Neutrophil (primary cell): ENCODE results near the gene ICAM3.
A peak's percentile ranks its signal among the peaks of the same experiment; 100 is the strongest.
"Not testable (repeated sequence)": the region's sequence is repeated elsewhere in the genome, so short reads cannot be mapped to it uniquely, and the experiment has no call there.

Experiments used
- H3K27ac ChIP-seq: fragments of 200-600 bp; sonication (generic); 2 replicates; pipeline ENCODE4 v1.5.1; 2016; ENCODE audit warnings: mild to moderate bottlenecking, moderate library complexity
- H3K27me3 ChIP-seq: fragments of 200-600 bp; sonication (generic); 2 replicates; pipeline ENCODE4 v1.6.0; 2016; ENCODE audit warnings: mild to moderate bottlenecking
- H3K36me3 ChIP-seq: fragments of 200-600 bp; sonication (generic); 2 replicates; pipeline ENCODE4 v1.5.1; 2017
- H3K4me1 ChIP-seq, 2 experiments: fragments of 200-600 bp in 1 of 2; sonication (generic) in 1 of 2; 1 replicate in 1 of 2; 2 replicates in 1 of 2; pipeline versions ENCODE4 v1.5.1 to v1.6.1; 2013 to 2016; ENCODE audit warnings: low read depth in 1 of 2, low read length in 1 of 2, mild to moderate bottlenecking in 1 of 2, moderate library complexity in 1 of 2; ENCODE audit not compliant: control insufficient read depth in 1 of 2, insufficient read depth in 1 of 2
- H3K4me3 ChIP-seq, 2 experiments: fragments of 200-600 bp in 1 of 2; sonication (generic) in 1 of 2; 1 replicate in 1 of 2; 2 replicates in 1 of 2; pipeline ENCODE4 v1.5.1; 2013 to 2016; ENCODE audit warnings: low read depth in 1 of 2, low read length in 1 of 2, mild to moderate bottlenecking in 1 of 2, moderate library complexity in 1 of 2
- H3K9me3 ChIP-seq: fragments of 200-600 bp; sonication (generic); 2 replicates; pipeline ENCODE4 v1.5.1; 2016
- TF ChIP-seq, protein P1 (sequence below): fragments of 200-600 bp; sonication (generic); IDR thresholded peaks from 2 replicates; pipeline ENCODE4 v1.5.1; 2016; ENCODE audit warnings: antibody characterized with exemption

ICAM3 gene, protein sequence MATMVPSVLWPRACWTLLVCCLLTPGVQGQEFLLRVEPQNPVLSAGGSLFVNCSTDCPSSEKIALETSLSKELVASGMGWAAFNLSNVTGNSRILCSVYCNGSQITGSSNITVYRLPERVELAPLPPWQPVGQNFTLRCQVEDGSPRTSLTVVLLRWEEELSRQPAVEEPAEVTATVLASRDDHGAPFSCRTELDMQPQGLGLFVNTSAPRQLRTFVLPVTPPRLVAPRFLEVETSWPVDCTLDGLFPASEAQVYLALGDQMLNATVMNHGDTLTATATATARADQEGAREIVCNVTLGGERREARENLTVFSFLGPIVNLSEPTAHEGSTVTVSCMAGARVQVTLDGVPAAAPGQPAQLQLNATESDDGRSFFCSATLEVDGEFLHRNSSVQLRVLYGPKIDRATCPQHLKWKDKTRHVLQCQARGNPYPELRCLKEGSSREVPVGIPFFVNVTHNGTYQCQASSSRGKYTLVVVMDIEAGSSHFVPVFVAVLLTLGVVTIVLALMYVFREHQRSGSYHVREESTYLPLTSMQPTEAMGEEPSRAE

DNA sequence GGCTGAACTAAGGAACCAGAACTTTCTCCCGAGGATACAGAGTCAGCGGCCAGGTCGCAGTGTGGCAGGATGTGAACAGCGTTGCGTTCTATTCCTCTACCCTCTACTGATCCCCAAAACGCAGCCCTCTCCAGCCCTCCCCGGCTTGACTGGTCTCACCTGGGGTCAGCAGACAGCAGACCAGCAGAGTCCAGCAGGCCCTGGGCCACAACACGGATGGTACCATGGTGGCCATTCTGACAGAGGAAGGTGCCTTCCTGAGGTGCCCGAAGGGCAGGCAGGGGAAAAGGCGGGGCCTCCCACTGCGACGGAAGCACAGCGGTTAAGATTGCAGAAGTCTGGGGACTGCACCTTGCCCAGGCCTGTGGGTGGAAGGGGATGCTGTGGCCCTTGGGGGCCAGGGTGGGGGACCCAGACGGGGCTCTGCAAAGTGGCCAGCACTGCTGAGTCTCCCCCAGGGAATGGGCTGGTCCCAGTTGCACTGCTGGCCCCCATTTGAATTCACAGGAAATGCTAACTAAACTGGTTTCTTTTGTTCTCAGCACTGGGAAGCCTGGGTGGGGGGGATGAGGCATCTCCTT lies at the start of gene ICAM3:
TSS of gene ICAM3 (minus strand) at position 245 of the 581 bp plus-strand sequence. CDS start at position 235, 10 bp downstream.
- H3K27me3 ChIP-seq = no peaks in the 10 kb centered on the region
- no peaks in the 10 kb centered on the region for H3K9me3 ChIP-seq
- H3K4me3 ChIP-seq = peak within 1 kb of the TSS; percentile 81 to 97
- peaks cover 55 to 68% of the 10 kb centered on the region in 2 experiments for H3K4me1 ChIP-seq
- H3K36me3 ChIP-seq = peaks cover 34% of the 10 kb centered on the region
- peak within 1 kb of the TSS; percentile 96 for H3K27ac ChIP-seq
- TF ChIP-seq, protein P1, sequence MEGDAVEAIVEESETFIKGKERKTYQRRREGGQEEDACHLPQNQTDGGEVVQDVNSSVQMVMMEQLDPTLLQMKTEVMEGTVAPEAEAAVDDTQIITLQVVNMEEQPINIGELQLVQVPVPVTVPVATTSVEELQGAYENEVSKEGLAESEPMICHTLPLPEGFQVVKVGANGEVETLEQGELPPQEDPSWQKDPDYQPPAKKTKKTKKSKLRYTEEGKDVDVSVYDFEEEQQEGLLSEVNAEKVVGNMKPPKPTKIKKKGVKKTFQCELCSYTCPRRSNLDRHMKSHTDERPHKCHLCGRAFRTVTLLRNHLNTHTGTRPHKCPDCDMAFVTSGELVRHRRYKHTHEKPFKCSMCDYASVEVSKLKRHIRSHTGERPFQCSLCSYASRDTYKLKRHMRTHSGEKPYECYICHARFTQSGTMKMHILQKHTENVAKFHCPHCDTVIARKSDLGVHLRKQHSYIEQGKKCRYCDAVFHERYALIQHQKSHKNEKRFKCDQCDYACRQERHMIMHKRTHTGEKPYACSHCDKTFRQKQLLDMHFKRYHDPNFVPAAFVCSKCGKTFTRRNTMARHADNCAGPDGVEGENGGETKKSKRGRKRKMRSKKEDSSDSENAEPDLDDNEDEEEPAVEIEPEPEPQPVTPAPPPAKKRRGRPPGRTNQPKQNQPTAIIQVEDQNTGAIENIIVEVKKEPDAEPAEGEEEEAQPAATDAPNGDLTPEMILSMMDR = peak; percentile 25

DNA sequence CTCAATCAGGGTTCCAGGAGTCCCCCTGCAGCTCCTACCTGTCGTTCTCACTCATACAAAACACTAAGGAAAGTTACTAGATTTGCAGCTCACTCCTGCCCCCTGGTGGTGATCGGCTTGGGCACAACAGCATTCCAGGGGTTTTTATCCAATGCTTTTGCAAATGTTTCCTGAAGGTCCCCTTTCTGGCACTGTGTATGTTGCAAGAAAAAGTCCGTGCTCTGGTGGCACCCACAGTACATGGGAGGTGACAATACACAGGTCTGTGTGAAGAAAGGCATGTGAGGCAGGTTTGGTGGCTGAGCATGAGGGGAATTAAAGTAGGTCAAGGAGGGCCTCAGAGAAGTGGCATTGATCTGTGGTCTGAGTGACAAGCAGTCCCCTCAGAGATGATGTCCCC lies 49.5 kb upstream of the ICAM3 start:
- no peaks in the 10 kb centered on the region for H3K27me3 ChIP-seq
- no peaks in the 10 kb centered on the region for H3K9me3 ChIP-seq
- TF ChIP-seq, protein P1 = peak; percentile 95
- H3K4me3 ChIP-seq = no peak overlapping the region
- peaks cover 0 to 6% of the 10 kb centered on the region in 2 experiments for H3K4me1 ChIP-seq
- H3K36me3 ChIP-seq = peaks cover 33% of the 10 kb centered on the region
- H3K27ac ChIP-seq = peak overlapping the region; percentile 33

DNA sequence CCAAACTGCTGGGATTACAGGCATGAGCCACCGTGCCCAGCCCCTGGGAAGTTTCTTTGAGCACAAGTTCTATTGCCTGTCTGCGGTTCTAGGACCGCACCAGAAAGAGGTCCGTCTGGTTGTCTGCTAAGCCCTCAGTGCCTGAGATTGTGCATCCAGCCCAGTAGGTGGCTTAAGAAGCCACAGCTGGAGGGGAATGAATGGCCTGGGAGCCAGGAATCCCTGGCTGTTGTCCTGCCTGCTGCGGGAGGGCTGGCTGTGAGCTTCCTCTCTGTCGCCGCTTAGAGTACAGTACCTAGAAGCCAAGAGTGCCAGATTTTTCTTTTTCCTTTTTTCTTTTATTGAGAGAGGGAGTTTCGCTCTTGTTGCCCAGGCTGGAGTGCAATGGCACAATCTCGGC lies 45.2 kb upstream of the ICAM3 start:
- H3K36me3 ChIP-seq = no peaks in the 10 kb centered on the region
- H3K27ac ChIP-seq = no peak overlapping the region
- no peak overlapping the region for H3K4me3 ChIP-seq
- H3K9me3 ChIP-seq = no peaks in the 10 kb centered on the region
- H3K27me3 ChIP-seq = no peaks in the 10 kb centered on the region
- H3K4me1 ChIP-seq = peaks cover 19 to 20% of the 10 kb centered on the region in 2 experiments
- TF ChIP-seq, protein P1 = no peak

DNA sequence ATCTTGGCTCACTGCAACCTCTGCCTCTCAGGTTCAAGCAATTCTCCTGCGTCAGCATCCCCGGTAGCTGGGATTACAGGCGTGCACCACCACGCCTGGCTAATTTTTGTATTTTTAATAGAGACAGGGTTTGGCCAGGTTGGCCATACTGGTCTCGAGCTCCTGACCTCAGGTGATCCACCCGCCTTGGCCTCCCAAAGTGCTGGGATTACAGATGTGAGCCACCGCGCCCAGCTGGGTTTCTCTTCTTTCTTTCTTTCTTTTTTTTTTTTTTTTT lies 43.7 kb upstream of the ICAM3 start:
- peaks cover 22 to 27% of the 10 kb centered on the region in 2 experiments for H3K4me1 ChIP-seq
- not testable (repeated sequence) for H3K9me3 ChIP-seq, H3K4me3 ChIP-seq, H3K36me3 ChIP-seq, H3K27ac ChIP-seq, H3K27me3 ChIP-seq

DNA sequence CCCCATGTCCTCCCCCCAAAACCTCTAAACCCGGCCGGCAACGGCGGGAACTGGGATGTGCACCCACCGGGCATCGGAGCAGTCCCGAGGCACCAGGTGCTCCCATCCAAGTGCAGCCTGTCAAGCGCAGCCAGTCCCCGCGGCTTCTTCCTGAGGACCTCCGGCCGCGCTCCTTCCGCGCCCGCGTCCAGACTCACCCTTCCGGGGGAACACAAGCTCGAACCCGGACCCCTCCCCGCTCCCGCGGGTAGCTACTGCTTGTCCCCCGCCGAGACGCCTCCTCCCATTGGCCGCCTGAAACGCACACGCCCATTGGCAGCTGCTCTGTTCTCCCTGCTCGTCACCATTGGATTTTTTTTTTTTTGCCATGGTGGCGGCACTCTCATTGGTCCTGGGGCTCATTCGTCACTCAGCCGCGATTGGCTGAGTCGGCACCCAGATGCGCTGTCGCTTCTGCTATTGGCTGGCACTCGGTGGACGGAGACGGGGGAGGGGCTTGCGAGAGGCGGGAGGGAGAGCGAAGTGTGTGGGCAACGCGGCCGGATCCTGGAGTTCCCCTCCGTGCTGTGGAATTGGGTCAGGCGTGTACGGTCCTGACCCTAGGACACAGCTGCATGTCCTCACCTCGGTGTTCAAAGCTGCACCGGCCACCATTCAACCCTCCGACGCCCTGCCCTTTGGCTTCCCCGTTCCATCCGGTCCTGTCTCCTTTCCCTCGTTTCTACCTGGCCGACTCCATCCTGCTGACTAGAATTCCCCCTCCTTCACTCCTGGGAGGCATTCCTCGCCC lies 41.1 kb upstream of the ICAM3 start, which contains the start of gene TYK2:
TSS of gene TYK2 (minus strand) at position 260 of the 790 bp plus-strand sequence. CDS start 2,166 bp downstream, outside the sequence.
- Histone ChIP-seq H3K27me3 (no peaks in the 10 kb centered on the region), H3K36me3 (peaks cover 30% of the 10 kb centered on the region), H3K27ac (peak within 1 kb of the TSS; percentile 95), H3K4me3 (peak within 1 kb of the TSS; percentile 91 to 98), H3K9me3 (no peaks in the 10 kb centered on the region), H3K4me1 (peaks cover 22 to 28% of the 10 kb centered on the region in 2 experiments)
- TF ChIP-seq, protein P1 = peak; percentile 5
